Endometrial microvascular endothelial cells (primary cell): Measurements from ENCODE around the gene ARMH3. TPM values are rescaled to one million over a fixed set of nuclear protein-coding genes. Genes with fewer than 3 reads are reported as not detected.

Experiments
- in situ Hi-C: cut with HindIII; loops from 2 replicates; pipeline ENCODE4 v1.10.0; 2017; ENCODE audit warnings: low sequenced_read_pairs, low pct_unique_long_range_greater_than_20kb; ENCODE audit errors: inconsistent ontology term
- total RNA-seq: library from RNA; depleted of rRNA; stranded (reverse); fragments of >200 nt; gene quantifications from one replicate; pipeline ENCODE4 v1.2.3, GENCODE V29; 2015; ENCODE audit errors: inconsistent ontology term

Gene ARMH3
- total RNA-seq, 1 donor from 2014 or later: 9.3 TPM

DNA sequence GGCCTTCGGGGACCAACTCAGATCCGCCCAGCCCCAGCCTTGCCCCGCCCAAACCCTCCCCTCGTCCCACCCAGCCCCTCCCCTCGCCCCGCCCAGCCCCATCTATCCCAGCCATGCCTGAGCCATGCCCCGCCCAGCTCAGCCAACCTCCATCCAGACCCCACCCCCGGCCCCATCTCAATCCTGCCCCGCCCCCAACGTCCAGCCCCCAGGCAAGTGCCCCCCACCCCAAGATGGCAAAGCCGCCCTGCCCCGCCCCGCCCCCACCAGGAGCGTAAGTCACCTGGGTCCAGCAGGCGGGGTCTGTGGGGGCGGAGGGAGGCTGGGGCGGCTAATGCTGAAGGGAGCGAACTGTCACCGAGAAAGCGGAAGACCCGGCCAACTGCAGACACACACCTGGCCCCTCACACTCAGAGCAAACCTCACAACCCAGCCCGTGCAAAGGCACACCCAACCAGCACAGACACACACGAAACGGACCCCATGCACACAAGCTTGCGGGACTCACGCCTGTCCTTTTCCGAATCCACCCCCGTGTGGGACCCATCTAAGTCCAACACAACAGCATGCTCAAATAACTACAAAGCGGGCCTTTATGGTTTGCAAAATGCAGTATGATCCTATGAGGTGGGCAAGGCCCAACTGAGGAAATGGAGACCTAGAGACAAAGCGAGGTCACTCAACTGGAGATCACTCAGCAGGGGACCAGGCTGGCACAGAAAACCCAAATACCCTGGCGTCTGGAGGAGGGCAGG, 226.2 kb downstream of the ARMH3 start:
- in situ Hi-C loops: no loop called here

DNA sequence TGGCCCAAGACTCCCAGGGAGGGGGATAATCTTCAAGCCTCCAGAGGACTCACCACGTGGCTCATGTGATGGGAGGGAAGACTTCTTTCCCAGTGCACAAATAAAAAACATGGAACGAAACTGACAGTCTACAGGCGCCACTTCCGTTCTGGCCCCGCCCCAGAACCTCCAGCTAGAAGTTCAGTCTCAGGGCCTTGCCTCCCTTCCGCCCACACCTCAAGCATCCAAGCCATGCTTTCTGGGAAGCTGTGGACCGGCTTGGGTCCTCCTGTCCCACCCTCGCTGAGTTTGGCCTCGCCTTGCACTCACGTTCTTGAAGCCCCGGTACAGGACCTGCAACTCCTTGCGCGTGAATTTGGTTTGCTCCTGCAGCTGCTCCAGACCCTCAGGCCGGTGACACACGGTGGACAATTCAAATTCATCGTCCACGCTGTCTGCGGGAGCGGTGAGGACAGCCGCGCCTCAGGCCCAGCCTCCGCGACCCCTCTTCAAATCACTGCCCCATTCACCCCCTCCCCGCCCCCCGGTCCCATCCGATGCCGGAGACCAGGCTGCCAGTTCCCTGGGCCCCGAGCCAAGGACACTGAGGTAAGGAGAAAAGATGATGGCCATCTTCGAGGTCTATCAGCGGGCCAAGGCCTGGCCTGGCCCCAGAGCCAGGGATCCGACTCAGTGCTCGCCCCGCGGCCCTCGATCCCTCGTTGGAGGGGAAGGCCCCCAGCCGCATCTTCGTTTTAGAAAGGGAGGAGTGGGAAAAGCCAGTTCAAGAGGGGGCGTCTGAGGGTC, 227.0 kb downstream of the ARMH3 start:
- in situ Hi-C loops: no loop called here

DNA sequence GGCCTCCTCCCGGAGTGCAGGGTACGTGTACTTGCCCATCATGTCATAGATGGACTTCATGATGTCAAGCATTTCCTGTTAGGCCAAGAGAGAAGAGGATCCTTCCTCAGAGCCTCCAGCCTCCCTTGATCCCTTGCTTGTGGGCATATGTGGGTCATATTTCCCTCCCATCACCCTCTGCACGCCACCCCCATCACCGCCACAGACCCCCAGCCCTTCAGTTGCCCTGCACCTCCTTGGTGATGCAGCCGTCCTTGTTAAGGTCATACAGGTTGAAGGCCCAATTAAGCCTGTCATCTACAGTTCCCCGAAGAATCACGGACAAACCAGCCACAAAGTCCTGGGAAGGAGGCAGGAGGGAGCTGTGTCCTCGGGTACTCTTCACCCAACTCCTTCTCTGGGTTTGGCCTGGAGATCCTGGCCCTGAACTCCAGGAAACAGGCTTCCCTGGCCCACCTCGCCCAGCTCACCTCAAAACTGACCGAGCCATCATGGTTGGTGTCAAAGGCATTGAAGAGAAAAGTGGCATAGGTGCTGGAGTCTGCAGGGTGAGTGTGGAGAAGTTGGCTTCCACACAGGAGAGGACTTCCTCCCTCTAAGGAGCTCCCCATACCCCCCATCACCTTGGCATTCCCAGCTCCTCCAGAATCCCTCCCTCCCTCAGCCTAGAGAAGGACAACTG, 227.9 kb downstream of the ARMH3 start:
- in situ Hi-C loops: no loop called here

DNA sequence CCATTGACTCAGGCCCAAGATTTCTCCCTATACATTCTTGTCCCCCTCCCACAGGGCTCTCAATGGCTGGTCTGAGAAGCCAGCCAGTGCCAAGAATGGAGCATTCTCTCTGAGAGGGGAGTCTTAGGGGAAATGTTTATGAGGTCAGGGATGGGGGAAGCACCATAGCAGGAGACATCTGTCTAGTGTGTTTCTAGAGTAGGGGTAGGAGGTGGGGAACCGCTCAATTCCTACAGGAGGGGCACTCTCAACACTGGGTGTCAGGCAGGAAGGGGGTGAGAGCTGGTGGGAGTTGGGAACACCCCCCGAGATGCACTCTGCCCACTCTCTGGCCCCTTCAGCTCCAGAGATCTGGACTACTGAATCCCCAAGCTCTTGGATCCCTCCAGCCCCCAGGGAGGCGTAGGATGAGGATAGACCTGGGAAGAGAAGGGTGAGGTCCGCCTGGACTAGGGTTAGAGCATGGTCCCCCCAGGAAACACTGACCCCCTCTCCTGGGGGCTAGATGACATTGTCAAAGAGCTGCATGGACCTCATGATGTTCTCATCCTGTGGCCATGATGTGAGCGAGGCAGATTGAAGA, 229.0 kb downstream of the ARMH3 start:
- in situ Hi-C loops: no loop called here

DNA sequence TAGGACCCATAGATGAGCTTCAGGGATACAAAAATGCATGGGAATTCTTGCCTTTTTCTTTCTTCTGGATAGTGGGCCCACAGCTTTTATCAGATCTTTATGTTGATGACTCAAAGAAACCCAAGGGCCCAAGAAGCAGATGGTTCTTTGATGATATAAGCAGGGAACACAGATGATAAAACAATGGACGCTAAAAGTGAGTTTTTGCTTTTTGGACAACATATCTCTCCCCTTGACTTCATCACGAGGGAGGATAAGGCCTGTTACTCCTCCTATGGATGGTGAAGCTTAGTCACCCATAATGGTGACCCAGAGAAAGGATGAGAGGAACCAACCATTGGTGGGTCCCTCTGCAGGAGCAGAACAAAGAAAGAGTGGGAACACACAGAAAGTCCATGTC, 231.2 kb downstream of the ARMH3 start:
- in situ Hi-C loops: no loop called here

DNA sequence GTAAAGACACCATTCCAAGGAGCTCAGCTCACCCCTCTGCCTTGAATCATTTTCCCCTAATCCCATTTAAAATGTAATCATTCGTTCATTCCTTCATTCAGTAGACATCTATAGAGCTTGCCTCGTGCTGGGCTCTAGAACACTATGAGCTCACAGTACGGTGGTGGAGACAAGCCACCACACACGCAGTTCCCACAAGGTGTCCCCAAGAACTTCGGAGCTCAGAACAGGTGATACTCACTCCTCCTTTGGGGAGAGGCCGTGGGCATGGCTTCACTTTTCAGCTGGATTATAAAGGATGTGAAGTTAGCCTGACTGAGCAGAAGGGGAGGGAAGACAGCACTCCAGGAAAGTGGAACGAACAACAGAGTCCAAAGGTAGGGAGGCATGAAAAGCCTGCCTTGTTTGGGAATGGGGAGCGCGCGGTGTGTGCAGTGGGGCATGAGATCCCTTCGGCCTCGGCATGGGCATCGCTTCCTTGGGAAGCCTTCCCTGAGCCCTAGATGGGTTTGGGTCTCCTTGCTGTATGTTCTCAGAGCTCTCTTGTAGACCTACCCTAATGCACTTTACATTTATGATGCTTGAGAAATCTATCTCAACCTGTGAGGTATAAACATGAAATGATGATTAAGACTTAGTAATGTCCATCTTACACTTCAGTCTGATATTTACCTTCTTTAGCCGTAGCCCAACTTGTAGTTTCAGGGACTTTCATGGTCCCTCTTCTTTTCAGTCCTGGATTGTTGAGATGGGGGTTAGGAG, 236.9 kb downstream of the ARMH3 start:
- in situ Hi-C loops: no loop called here

DNA sequence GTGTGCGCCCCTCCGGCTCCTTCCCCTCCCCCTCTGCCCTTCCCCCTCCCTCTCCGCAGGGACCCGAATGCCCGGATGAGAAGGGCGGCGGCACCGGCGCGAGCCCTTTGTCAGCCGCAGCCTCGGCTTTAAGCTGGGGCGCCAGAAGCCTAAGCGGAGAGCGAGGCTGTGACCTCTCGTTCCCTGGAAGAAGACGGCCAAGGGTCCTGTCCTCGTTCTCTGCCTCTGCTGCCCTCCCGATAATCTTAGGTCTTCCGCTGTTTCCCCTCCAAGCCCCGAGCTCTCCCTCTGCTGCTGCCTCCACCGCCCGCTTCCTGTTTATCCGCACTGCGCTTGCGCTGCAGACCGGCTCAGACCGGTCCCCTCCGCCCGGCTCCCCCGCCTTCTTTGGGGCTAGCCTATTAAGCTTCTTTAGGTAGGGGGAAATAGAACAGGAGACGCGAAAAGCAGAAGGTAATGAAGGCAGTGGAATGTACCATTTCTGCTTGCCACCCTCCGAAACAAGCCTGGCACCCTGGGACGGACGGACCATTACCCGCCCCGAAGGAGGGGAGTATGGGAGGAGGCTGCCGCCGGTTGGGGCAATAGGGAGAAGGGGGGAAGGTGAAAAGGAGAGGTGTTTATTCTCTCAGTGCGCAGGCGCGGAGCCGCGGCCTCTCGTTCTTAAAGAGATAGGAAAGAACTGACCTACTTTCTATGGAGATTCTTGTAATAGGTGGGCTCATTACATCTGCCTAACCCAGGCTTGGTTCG, 237.7 kb downstream of the ARMH3 start, which contains the start of gene OGA:
OGA (minus strand) TSS at position 326 of the 753 bp plus-strand sequence. CDS start 422 bp downstream, outside the sequence.
- in situ Hi-C loops: no loop called here

DNA sequence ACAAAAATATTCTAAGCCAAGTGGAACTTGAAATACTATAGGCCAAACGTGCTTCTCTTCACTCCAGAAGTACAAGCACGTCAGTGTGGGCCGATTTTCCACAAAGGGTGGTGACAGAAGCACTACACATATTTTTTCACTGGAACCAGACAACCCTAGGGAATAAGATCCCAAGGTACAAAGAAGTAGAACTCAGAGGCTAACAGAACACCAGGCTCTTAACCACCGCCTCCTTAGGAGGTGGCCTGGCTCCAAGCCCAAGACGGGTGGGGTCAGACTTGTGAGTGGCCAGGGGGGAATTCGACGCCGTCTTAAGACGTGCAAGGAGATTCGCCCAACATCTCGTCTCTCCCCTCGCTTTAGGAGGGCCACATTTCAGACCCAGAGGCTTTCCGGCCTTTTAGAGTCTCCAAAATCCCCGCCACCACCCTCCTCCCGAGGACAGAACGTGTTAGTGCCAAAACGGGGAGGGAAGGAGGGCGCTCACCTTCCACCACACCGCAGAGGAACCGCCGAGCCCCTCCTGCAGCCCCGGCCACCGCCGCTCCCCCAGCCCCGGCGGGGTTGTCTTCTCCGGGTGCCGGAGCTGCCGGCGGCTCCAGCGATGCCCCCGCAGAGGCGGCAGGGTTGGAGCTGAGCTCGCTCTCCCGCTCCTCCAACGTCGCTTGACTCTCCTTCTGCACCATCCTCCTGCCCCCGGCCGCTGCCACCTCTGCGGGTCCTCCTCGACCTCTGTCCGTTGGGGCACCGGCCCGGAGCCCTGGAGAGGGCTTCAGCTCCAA, 238.4 kb downstream of the ARMH3 start:
- in situ Hi-C loops: no loop called here

DNA sequence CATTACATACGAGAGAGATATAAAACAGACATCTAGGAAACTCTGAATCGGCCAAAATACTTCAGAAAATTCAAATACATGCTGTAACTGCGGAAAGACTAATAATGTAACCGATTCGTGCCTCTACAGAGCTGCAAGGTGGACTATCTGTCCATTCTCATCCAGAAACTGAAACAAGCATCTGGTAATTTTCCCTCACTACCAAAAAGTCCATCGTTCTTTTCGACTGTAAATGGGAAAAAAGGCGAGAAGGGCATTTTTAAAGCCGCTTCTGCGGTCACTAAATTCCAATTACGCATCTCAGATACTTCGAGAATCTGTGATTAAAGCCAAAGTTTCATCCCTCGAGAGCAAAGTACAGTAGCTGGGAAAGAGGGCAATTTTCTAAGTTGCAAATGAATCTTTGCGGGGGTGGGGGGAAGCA, 239.0 kb downstream of the ARMH3 start:
- in situ Hi-C loops: no loop called here

DNA sequence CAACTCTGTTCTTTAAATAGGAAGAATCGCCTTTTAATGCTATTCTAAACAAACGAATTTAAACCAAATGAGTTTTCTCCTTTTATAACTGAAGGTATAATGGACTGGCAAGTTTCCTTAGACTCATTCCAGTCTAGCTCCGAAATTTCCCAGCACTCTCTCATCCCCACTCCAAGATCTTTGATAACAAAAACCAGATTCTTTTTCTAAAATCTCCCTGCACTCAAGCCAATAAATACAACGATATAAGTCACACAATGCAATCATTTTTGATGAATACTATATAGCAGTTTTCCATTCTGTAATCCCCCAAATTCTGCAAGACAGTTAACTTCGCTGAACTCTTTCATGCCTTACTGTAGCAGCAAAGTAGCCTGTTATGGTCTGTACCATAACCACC, 239.6 kb downstream of the ARMH3 start:
- in situ Hi-C loops: no loop called here

DNA sequence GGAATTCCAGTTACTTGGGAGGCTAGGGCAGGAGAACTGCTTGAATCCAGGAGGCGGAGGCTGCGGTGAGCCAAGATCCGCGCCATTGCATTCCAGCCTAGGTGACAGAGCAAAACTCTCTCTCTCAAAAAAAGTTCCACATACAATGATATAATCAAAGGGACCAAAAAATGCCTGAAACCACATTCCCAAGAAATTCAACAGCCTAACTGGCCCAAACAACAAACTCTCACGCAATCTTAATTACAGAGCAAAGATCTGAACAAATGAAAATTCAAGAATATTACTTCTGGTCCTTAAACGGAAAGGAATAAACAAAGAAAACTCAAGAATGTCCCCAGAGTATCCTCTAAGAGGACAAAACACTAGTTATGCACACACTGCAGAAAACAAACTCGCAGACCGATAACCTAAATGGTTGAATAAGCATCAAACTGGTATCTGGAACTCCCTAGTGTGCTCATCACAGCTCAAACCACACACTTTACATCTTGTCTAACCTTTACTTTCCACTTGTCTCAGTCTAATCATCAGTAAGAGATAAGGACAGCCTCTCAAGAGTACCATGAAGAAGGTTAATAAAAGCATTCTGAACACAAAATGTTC, 241.4 kb downstream of the ARMH3 start:
- in situ Hi-C loops: no loop called here

DNA sequence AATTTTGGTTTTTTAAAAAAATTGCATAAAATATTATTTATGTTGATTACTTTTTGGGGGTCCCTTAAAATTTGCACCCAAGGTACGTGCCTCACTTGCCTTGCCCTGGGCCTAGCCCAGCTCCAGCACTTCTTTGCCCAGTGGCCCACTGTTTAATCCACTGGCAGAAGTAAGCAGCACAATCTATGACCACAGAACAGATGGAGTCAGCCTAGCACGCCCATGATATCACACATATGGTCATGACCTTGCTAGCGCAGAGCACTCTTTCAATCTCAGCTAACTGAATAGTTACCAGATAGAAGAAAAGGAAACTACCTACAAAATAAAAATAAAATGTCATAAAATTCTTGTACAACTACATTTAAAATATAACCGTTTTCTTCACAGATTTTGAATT, 243.4 kb downstream of the ARMH3 start:
- in situ Hi-C loops: no loop called here

DNA sequence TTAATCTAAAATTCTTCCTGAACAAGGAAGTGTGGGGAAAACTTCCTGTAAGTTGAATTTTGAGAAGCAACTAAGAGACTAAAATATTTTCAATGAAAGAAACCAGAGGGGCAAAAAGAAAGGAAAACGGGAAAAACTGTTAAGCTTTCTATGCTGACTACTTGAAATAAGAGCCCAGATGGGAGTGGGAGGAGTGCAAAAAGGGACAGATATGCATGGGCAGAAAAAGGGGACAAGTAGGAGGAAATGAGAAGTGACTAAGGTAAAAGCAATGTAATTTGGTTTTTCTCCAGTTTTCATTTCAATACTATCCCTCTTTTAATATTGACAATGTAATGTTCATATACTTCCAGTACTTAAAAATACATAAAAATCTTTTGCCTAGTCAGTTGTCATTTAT, 248.8 kb downstream of the ARMH3 start:
- in situ Hi-C loops: no loop called here

DNA sequence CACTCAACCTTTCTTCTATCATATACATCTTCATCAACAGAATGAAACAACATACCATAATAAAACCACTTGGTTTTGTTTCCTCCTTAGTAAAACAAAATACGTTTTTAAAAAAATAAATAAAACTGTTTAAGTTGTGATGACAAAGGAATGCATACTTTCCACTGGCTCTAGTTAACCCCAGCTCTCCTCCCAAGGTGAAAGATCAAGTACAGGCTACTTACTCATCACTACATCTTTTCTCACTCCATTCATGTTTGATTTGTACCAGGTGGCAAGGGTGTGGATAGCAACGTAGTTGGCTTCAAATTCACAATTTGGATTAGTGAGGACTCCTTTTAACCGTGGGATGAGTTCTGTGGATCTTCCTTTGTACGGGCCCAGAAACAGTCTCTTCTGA, 252.5 kb downstream of the ARMH3 start:
- in situ Hi-C loops: no loop called here

DNA sequence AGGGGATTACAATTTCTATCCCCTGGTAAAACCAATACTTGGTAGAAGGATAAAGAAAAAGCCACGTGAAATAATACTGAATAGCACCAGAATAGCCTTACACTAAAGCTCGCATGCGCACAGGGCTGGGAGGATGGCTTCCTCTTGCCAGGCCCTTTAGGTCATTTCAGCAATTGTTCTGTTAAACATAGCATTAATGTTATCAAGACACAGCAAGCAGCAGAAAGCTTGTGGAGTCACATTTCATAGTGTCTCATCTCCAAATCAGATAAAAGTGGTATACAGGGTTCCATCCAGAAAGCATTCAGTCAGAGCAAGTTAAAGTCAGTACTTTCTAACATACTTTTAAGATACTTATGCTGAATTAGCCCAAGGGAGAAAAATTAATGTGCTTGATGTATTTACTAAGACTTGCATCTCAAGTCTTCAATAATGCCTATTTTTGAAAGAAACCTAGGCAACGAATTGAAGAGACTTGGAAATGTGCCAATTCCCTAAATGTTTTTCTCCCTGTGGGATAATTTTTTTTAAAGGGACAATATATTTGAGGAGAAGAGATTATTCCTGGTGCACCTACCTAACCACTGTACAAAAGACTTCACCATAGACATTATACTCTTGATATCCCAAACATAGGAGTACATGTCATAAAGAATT, 258.4 kb downstream of the ARMH3 start:
- in situ Hi-C loops: loop anchor here (25.0 kb wide), 1 partner anchor 210 kb away; the partner anchor contains the start of genes DPCD and POLL
